Stimulated activated CD4-positive, alpha-beta T cell treated with anti-CD3 and anti-CD28 coated beads, Interleukin-12 subunit alpha, Interleukin-12 subunit beta, amount 100 ng/mL, for 4 hours (primary cell): Measurements from ENCODE around the gene RNMT.
"Not testable (repeated sequence)": the region's sequence is repeated elsewhere in the genome, so short reads cannot be mapped to it uniquely, and the experiment has no call there.

ENCODE experiments used
- DNase-seq: peaks from one replicate; pipeline ENCODE4 v3.0.0-alpha.2; 2020

Gene RNMT

DNA sequence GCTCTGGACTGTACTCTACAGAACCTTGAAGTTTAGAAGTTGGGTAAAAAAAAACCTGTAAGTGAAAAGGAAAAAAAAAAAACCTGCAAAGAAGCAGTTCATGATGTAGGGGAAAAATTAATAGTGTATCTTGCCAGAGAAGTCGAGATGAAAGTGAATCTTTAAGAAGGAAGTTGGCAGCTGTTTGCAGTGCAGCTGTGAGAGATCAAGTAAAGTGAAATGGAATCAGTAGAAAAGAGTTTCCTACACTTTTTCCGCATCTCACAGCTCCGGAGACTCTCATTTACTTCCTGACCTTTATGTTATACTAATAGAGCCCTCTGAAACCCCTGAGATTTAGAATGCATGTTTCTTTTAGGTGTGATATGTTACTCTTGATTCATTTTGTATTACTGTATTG, 19.2 kb downstream of the RNMT start:
- no peak for DNase-seq

GRCh38 chr18:13746633-13747032, 20.2 kb downstream of the RNMT start:
- no peak for DNase-seq

DNA sequence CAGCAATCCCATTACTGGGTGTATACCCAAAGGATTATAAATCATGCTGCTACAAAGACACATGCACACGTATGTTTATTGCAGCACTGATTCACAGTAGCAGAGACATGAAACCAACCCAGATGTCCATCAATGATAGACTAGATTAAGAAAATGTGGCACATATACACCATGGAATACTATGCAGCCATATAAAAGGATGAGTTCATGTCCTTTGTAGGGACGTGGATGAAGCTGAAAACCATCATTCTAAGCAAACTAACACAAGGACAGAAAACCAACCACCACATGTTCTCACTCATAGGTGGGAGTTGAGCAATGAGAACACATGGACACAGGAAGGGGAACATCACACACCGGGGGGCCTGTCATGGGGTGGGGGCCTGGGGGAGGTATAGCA, 25.1 kb downstream of the RNMT start:
- DNase-seq: not testable (repeated sequence)

GRCh38 chr18:13756261-13756660, 29.8 kb downstream of the RNMT start:
- DNase-seq: no peak

GRCh38 chr18:13756671-13757070, 30.2 kb downstream of the RNMT start:
- DNase-seq: no peak

DNA sequence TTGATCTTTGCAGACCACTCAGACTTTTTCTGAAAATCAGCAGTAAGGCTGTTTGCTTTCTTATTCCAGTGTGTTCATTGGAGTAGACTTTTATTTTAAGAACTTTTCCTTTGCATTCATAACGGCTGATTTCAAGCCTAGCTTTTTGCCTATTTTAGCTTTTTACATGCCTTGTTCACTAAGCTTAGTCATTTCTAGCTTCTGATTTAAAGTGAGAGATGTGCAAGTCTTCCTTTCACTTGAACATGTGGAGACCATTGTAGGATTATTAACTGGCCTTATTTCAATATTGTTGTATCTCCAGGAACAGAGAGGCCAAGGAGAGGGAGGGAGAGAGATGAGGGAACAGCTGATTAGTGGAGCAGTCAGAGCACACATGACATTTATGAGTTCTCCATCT, 32.1 kb downstream of the RNMT start:
- DNase-seq: no peak

GRCh38 chr18:13760047-13760446, 33.6 kb downstream of the RNMT start:
- no peak for DNase-seq

DNA sequence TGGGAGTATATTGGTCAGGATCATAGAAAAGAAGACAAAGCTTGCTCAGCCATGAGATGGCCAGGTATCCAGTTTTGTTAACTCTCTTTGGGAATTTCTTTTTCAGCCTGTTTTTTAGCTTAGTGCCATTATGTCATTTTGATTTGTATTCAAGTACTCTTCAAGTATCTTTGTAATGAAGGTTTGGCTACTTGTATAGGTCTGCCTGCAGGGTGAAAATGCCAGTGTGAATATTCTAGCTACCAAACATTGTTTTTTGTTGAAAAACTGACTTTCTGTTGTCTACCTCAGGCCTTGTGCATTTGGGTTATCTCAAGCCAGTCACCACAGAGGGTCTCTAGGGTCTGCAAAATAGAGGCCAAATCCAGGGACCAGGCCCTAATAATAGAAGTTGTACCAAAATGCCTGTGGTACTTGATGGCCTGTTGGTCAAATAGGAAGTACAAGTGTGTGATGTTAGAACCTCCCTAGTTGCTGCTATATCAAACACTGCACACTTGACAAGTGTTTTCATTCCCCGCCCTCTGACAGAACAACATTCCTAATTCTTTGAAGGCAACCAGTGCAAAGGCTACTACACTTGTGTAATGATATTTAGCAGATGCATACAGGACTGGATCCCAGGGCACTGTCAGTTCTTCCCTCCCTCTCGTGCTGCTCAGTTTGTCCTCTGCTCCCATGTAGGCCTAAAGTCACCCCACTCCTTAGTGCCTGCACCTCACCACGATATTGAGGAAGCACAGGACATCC, 36.4 kb downstream of the RNMT start:
- DNase-seq: no peak

GRCh38 chr18:13775058-13775457, 48.6 kb downstream of the RNMT start:
- DNase-seq: no peak

- DNase-seq: no peak
Measured at GRCh38 chr18:13791181-13791580, 64.7 kb downstream of the RNMT start.

DNA sequence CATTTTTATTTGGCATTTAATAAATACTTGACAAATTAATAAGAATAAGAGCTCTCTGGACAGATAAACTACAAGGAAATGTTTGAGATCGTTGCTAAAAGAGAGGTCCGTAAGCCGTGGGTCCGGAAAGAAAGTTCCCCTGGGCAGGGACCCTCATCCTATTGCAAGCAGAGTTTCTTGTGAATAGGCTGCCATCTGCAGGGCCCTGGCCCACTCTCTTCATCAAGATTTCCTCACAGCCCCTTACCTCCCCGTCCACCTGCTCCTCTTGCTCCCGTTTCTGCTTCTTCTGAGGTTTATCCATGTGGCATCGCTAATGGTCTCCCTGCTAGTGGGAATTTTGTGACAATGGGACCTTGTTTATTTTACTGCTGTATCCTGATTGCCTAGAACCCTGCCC, 67.3 kb downstream of the RNMT start:
- no peak for DNase-seq

DNA sequence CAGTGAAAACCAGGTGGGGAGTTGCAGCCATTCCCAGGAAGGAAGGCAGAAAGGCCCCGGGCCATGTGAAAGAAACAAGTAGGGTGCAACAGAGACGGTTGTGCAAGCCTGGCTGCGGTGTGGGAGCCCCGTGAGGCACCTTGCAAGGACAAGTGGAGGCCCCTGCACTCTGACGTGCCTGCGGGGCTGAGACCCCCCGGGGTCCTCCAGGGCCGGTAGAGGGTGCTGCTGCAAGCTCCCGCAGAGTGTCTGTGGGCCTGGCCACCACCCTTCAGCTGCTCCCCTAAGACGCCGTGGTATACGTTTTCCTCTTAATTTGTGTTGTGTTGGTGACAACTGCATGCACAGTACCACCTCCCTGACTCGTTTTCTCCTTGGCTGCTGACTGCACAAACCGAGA, 70.0 kb downstream of the RNMT start:
- no peak for DNase-seq

DNA sequence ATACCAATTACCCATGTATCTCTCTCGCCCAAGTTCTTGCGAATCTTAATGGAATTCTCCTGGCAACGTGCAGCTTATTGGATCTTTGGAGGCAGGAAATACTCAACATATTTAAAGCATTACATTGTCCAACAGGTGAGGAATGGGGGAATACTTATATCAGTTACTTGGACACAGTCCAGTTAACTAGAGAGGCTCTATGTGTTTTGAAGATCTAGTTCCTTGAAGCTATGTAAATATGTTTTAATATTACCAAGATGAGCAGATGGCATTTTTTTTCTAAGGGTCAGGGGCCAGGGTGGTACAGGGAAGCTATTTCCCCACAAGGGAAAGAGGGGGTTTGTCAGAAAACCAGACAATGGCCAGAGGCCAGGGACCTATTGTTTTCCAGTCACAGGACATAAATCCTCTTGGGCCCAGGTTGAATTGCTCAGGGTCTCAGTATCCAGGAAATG, 70.7 kb downstream of the RNMT start:
- no peak for DNase-seq

- no peak for DNase-seq
Measured at GRCh38 chr18:13799396-13799795, 72.9 kb downstream of the RNMT start.

- DNase-seq: peak; percentile 36
Measured at GRCh38 chr18:13800505-13801259, 74.2 kb downstream of the RNMT start.

DNA sequence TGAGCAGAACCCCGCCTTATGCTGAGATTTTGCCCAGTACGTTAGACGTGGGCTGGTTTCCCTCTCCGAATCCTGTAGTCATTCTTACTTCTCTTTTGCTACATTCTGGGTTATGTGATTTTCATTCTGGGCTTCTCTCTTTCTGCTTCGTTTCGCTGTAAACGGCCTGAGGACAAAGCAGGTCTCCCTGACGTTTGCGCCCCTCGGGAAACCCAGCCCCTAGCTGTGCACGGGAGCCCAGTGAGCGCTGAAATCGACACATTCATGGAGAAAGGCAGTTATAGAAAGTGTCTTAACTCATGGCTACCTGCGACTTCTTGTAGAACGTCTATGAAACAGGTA, 74.8 kb downstream of the RNMT start:
- no peak for DNase-seq

DNA sequence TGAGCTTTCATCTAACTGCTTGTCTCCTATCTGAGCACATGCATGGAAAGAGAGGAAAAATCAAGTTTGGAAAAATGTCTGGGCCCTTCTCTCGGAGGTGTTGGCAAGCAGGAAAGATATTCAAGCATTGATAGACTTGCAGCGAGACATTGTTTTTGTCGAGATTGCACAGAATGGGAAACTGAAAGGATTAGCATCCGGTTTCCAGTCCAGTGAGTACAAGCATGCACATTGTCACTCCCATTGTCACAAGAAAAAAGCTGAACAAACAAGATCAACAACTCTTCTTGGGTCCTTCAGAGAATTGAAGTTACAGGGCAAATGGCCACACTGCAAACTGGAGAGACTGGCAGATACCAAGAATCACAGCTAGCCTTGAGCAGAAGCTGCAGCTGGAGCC, 77.8 kb downstream of the RNMT start:
- no peak for DNase-seq

DNA sequence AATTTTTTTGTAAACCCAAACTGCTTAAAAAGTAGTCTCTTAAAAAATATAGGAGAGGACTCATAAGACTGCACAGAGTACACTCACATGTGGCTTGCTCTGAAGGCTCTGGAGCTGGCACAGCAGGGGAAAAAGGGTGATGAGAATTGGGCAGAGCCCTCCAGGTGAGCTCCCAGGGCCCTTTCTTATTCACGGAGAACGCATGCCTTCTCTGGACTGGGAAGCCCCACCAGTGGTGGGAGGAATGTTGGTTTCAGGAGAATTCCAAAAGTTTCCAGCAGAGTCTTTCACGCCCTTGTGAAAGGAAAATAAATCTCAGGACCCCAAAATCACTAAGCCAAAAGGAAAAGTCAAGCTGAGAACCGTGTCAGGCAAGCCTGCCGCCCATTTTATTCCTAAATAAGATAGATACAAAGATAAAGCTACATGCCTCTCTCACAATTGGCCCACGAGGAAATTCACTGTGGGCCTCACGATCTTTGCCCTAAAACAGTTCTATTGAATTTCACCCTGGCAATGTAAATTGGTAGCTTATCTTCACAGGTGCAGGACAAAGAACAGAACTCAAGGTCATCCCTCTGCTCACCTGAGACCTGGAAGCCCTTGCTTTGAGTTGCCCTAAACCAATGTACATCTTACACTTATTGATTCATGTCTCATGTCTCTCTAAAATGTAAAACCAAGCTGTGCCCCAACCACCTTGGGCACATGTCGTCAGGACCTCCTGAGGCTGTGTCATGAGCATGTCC, 82.0 kb downstream of the RNMT start:
- DNase-seq: no peak

DNA sequence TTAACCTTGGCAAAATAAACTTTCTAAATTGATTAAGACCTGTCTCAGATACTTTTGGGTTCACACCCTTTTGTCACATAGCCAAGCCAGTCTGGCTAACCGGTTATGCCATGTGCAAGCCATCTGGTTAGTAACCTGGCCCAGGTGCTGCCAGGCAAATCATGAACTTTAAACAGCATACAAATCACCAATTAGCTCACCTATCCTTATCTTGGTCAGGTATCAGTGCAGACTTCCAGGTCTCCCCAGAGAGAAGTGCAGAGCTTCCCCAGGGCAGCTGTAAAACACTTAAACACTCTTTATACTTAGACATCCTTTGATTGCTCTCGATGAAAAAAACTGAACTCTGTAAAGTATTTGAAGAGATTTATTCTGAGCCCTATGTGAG, 82.6 kb downstream of the RNMT start:
- no peak for DNase-seq

DNA sequence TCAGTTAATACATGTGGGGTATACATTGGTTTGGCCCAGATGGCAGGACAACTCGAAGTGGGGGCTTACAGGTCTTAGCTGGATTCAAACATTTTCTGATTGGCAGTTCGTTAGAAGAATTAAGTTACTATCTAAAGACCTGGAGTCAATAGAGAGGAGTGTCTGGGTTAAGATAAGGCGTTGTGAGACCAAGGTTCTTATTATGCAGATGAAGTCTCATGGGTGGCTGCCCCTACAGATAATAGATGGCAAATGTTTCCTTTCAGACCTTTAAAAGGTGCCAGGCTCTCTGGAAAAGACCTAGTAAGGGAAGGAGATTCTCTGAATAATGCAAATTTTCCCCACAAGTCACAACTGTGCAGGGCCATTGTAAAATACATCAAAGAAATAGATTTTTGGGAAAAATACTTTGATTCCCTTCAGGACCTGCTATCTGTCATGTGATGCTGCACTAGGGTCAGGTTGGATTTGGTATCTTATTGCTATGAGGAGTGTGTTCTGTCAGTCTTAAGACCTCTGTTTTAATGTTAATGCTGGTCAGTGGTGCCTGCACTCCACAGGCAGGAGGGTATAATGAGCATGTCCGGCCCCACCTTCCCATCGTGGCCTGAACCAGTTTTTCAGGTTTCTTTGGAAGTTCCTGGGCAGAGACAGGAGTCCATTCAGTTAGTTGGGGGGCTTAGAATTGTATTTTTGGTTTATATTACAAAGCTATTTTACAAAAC, 83.2 kb downstream of the RNMT start:
- no peak for DNase-seq

DNA sequence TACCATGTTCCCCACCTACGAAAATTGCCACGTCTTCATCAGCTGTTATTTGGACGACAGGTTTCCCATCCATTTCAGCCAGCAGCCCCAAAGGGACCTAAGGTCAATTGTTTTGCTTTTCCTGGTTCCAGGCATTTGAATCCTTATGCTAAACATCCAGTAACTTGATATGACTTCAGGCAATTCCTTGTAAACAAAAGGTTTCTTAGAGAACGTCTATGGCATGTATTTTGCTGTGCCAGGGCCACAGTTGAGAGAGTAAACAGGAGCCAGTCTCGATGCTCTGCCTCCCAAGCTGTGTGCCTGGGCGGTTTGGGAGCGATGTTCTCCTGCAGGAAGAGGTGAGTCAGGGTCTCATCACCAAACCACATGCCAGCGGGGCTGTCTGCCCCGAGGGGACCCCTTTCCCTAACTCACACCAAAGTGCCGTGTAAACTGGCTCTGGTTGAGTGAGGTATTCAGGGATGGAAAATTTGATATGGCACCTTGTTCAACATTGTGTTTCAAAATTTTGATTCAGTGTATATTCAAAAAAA, 84.5 kb downstream of the RNMT start:
- DNase-seq: no peak

DNA sequence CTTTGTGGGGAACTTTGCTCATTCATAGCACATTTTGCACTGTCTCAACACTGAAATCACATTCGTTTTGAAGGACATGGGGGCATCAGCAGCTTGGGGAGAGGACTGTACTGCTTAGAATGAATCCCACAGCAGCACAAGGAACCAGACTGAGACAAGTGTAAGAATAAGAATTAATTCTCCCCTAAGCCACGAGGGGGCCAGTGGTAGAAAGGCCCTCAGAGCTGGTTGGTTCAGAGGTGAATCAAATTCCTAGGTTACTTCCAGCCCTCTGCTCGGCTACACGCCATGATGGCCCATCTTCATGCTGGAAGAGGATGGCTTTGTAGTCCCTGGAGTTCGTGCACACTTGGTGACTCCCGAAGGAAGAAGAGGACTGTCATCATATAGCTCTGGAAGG, 85.5 kb downstream of the RNMT start:
- no peak for DNase-seq

GRCh38 chr18:13813271-13813849, 86.9 kb downstream of the RNMT start:
- DNase-seq: peak; percentile 51
